OCI-LY3 (cell line): ENCODE measurements around the gene CES3.
A peak's percentile ranks its signal among the peaks of the same experiment; 100 is the strongest.

Source experiments
- H2AFZ ChIP-seq: fragments of 200-600, 300-600 bp; shearing (Covaris generic); 2 replicates; pipeline ENCODE4 v1.6.0; 2014; ENCODE audit warnings: antibody characterized with exemption, low read depth, low read length
- H3K27ac ChIP-seq: fragments of 200-600, 300-600 bp; sonication (generic); 2 replicates; pipeline ENCODE4 v1.5.1; 2014; ENCODE audit warnings: mild to moderate bottlenecking, low read length, moderate library complexity, mixed read lengths
- H3K27me3 ChIP-seq: fragments of 200-600, 300-600 bp; sonication (generic); 2 replicates; pipeline ENCODE4 v1.6.1; 2014; ENCODE audit warnings: low read depth, low read length, mixed read lengths
- H3K36me3 ChIP-seq: fragments of 200-600, 300-600 bp; sonication (generic); replicated peaks from 2 replicates; pipeline ENCODE3; 2014; ENCODE audit warnings: low read depth, low read length, mixed read lengths
- H3K4me1 ChIP-seq: fragments of 300-600, 200-600 bp; sonication (generic); 2 replicates; pipeline ENCODE4 v1.6.1; 2014; ENCODE audit warnings: low read length, mixed read lengths
- H3K4me2 ChIP-seq: fragments of 200-600, 300-600 bp; sonication (generic); 2 replicates; pipeline ENCODE4 v1.6.1; 2014; ENCODE audit warnings: low read length, mixed read lengths
- H3K4me3 ChIP-seq: fragments of 300-600, 200-600 bp; sonication (generic); 2 replicates; pipeline ENCODE4 v1.5.1; 2014; ENCODE audit warnings: antibody characterized with exemption, mild to moderate bottlenecking, low read length, moderate library complexity
- H3K79me2 ChIP-seq: fragments of 300-600, 200-600 bp; shearing (Covaris generic); 2 replicates; pipeline ENCODE4 v1.6.1; 2014; ENCODE audit warnings: mild to moderate bottlenecking, low read length, mixed read lengths
- H3K9ac ChIP-seq: fragments of 300-600, 200-600 bp; shearing (Covaris generic); 2 replicates; pipeline ENCODE4 v1.6.0; 2014; ENCODE audit warnings: mild to moderate bottlenecking, low read length, moderate library complexity
- H3K9me3 ChIP-seq: fragments of 200-600, 300-600 bp; shearing (Covaris generic); 2 replicates; pipeline ENCODE4 v1.6.1; 2014; ENCODE audit warnings: low read length, mixed read lengths; ENCODE audit not compliant: insufficient read depth
- H4K20me1 ChIP-seq: fragments of 200-600, 300-600 bp; sonication (generic); 2 replicates; pipeline ENCODE4 v1.6.1; 2016; ENCODE audit warnings: low read length, mixed read lengths; ENCODE audit not compliant: insufficient read depth
- EZH2phosphoT487 ChIP-seq: fragments of 200-600 bp; shearing (Covaris generic); IDR thresholded peaks from 2 replicates; pipeline ENCODE4 v1.6.1; 2018; ENCODE audit warnings: antibody characterized with exemption, mixed run types, low read depth
- TF ChIP-seq, protein P1 (sequence below): fragments of 200-600, 300-600 bp; sonication (generic); IDR thresholded peaks from 2 replicates; pipeline ENCODE4 v1.5.1; 2014; ENCODE audit warnings: antibody characterized with exemption, low read length, low read depth

CES3 gene

DNA sequence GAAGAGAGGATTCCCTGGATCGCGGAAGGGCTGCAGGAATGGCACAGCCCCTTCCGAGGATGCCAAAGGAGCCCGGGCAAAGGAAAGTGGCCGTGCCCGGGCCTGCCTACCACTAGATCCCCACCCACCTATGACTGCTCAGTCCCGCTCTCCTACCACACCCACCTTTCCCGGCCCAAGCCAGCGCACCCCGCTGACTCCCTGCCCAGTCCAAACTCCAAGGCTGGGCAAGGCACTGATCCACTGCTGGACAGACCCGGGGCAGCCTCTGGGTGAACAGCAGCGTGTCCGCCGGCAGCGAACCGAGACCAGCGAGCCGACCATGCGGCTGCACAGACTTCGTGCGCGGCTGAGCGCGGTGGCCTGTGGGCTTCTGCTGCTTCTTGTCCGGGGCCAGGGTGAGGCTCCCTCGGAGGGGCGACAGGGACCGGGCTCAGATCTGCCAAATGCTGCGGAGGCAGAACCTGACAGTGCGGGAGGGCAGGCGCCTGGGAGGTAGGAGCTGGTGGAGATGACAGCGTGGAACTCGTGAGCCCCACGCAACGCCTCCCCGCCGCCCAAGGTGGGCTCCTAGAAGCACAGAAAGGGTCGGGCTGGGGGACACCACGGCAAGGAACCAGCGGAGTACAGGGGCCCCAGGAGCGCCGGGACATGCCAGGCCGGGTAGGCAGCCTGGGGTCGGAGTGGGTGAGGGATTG is 25.6 kb upstream of the CES3 start, which contains the start of gene CES2:
Gene CES2 (plus strand): TSS at position 203 of the 698 bp plus-strand sequence. CDS start 120 bp downstream, at position 323.
- H3K9me3 ChIP-seq, result no peaks in the 10 kb centered on the region
- H3K36me3 ChIP-seq, result peaks cover 15% of the 10 kb centered on the region
- peak within 1 kb of the TSS; percentile 82 for H3K4me2 ChIP-seq
- peak within 1 kb of the TSS; percentile 69 for H3K27ac ChIP-seq
- TF ChIP-seq EZH2phosphoT487, result no peak
- TF ChIP-seq, protein P1, sequence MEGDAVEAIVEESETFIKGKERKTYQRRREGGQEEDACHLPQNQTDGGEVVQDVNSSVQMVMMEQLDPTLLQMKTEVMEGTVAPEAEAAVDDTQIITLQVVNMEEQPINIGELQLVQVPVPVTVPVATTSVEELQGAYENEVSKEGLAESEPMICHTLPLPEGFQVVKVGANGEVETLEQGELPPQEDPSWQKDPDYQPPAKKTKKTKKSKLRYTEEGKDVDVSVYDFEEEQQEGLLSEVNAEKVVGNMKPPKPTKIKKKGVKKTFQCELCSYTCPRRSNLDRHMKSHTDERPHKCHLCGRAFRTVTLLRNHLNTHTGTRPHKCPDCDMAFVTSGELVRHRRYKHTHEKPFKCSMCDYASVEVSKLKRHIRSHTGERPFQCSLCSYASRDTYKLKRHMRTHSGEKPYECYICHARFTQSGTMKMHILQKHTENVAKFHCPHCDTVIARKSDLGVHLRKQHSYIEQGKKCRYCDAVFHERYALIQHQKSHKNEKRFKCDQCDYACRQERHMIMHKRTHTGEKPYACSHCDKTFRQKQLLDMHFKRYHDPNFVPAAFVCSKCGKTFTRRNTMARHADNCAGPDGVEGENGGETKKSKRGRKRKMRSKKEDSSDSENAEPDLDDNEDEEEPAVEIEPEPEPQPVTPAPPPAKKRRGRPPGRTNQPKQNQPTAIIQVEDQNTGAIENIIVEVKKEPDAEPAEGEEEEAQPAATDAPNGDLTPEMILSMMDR, result no peak
- peak within 1 kb of the TSS; percentile 85 for H3K4me3 ChIP-seq
- H3K27me3 ChIP-seq, result no peaks in the 10 kb centered on the region
- H3K9ac ChIP-seq, result peak within 1 kb of the TSS; percentile 98
- H4K20me1 ChIP-seq, result 0 out of 2 replicates have a peak, but pooled peaks cover 3% of the 10 kb centered on the region
- peaks cover 47% of the 10 kb centered on the region for H3K79me2 ChIP-seq
- peaks cover 13% of the 10 kb centered on the region for H3K4me1 ChIP-seq
- H2AFZ ChIP-seq, result peak within 1 kb of the TSS; percentile 80; the same call in 1 of the 2 replicates

DNA sequence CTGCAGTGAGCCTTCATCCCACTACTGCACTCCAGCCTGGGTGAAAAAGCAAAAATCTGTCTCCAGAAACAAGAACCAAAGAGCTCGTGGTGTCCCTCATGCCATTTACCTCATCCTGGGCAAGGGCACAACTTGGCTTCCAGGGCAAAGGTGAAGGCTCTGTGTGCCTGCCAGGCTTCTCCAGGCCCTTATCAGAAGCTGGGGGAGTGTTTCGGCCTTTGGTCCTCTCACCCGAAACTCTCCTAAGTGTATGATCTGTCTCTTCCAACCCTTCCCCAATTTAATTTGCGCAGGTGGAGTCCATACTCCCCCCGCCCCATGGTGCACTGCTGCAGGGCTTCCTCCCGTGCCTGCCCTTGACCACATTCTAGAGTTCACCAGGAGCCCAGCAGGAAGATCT is 24.6 kb upstream of the CES3 start:
- Histone ChIP-seq H3K4me2 (no peak overlapping the region), H3K4me1 (peaks cover 13% of the 10 kb centered on the region), H3K4me3 (no peak overlapping the region), H3K9ac (no peak overlapping the region), H2AFZ (no peak overlapping the region), H3K27ac (no peak overlapping the region), H3K36me3 (peaks cover 15% of the 10 kb centered on the region), H3K9me3 (no peaks in the 10 kb centered on the region), H3K27me3 (no peaks in the 10 kb centered on the region), H4K20me1 (0 out of 2 replicates have a peak, but pooled peaks cover 3% of the 10 kb centered on the region), H3K79me2 (peaks cover 47% of the 10 kb centered on the region)
- TF ChIP-seq EZH2phosphoT487, result no peak
- TF ChIP-seq, protein P1, result no peak

DNA sequence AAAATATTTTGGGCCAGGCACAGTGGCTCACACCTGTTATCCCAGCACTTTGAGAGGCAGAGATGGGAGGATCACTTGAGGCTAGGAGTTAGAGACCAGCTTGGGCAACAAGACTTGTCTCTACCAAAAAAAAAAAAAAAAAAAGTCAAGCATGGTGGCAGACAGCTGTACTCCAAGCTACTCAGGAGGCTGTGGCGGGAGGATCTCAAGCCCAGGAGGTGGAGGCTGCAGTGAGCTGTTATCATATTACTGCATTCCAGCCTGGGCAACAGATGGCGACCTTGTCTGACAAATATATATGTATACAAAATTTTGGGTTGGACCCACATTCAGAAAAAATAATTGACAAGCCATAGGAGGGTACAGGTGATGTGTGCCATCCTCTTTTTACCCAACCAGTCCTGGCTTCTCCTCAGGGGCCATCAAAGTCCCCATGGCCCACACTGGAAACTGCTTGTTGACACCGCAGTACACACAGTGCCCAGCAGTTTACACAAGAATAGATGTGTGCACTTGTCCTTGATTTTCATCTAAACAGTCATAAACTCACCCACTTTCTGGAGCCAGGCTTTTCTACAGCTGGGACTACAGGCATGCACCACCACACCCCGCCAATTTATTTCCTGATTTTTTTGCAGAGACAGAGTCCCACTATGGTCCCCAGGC is 24.0 kb upstream of the CES3 start:
- Histone ChIP-seq H3K27me3 (no peaks in the 10 kb centered on the region), H3K27ac (no peak overlapping the region), H4K20me1 (0 out of 2 replicates have a peak, but pooled peaks cover 3% of the 10 kb centered on the region), H3K4me3 (no peak overlapping the region), H3K79me2 (peaks cover 47% of the 10 kb centered on the region), H3K9ac (no peak overlapping the region), H2AFZ (no peak overlapping the region), H3K36me3 (peaks cover 14% of the 10 kb centered on the region), H3K9me3 (no peaks in the 10 kb centered on the region), H3K4me2 (no peak overlapping the region), H3K4me1 (peaks cover 13% of the 10 kb centered on the region)
- no peak for TF ChIP-seq EZH2phosphoT487
- TF ChIP-seq, protein P1, result no peak

DNA sequence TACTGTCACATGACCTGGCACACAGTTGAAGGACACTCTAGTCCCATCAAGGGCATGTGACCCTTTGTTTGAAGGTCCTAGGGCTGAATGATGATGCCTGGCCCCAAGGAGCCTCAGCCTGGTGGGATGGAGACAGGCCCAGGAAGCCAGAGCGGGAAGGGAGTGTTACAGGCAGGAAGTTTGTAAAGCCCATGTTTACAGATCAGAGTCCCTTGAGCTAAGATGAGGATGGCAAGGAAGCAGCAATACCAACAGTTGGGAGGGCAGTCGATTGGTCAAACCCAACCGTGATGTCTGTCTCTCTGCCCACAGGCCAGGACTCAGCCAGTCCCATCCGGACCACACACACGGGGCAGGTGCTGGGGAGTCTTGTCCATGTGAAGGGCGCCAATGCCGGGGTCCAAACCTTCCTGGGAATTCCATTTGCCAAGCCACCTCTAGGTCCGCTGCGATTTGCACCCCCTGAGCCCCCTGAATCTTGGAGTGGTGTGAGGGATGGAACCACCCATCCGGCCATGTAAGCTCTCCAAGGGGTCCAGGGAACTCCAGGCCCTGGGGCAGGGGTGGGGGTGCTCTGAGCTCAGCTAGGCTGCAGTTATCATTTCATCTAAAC is 23.2 kb upstream of the CES3 start:
- no peak overlapping the region for H3K9ac ChIP-seq
- H2AFZ ChIP-seq, result no peak overlapping the region
- no peaks in the 10 kb centered on the region for H3K27me3 ChIP-seq
- peaks cover 41% of the 10 kb centered on the region for H3K79me2 ChIP-seq
- H3K9me3 ChIP-seq, result no peaks in the 10 kb centered on the region
- no peak overlapping the region for H3K4me3 ChIP-seq
- H3K4me2 ChIP-seq, result no peak overlapping the region
- H3K27ac ChIP-seq, result no peak overlapping the region
- 0 out of 2 replicates have a peak, but pooled peaks cover 3% of the 10 kb centered on the region for H4K20me1 ChIP-seq
- TF ChIP-seq, protein P1, result no peak
- no peak for TF ChIP-seq EZH2phosphoT487
- H3K36me3 ChIP-seq, result peaks cover 11% of the 10 kb centered on the region
- peaks cover 13% of the 10 kb centered on the region for H3K4me1 ChIP-seq
